ENCODE data around the gene TMEM131L.
A peak's percentile ranks its signal among the peaks of the same experiment; 100 is the strongest.

The TMEM131L gene

GRCh38 chr4:153471698-153472093 is 5.5 kb downstream of the TMEM131L start:
- in situ Hi-C loops (cut with MboI; ENCODE audit: low pct_unique_long_range_greater_than_20kb, low sequenced_read_pairs) = no loop called here
- no peak for DNase-seq

GRCh38 chr4:153472122-153473037 is 6.2 kb downstream of the TMEM131L start:
- in situ Hi-C loops (cut with MboI; ENCODE audit: low pct_unique_long_range_greater_than_20kb, low sequenced_read_pairs) = no loop called here
- DNase-seq = no peak

- in situ Hi-C loops (cut with MboI; ENCODE audit: low pct_unique_long_range_greater_than_20kb, low sequenced_read_pairs) = no loop called here
Measured at GRCh38 chr4:153474251-153474650, 8.1 kb downstream of the TMEM131L start.

GRCh38 chr4:153476829-153477574 is 10.8 kb downstream of the TMEM131L start:
- DNase-seq = no peak
- in situ Hi-C loops (cut with MboI; ENCODE audit: low pct_unique_long_range_greater_than_20kb, low sequenced_read_pairs) = no loop called here

More at GRCh38 chr4:153474251-153474650, 8.1 kb downstream of the TMEM131L start:
- no peak for DNase-seq

GRCh38 chr4:153479101-153479500 is 12.9 kb downstream of the TMEM131L start:
- no peak for DNase-seq
- in situ Hi-C loops (cut with MboI; ENCODE audit: low pct_unique_long_range_greater_than_20kb, low sequenced_read_pairs) = no loop called here

- DNase-seq = no peak
- in situ Hi-C loops (cut with MboI; ENCODE audit: low pct_unique_long_range_greater_than_20kb, low sequenced_read_pairs) = no loop called here
Measured at GRCh38 chr4:153480704-153481103, 14.5 kb downstream of the TMEM131L start.

GRCh38 chr4:153481478-153481877 is 15.3 kb downstream of the TMEM131L start:
- no peak for DNase-seq
- in situ Hi-C loops (cut with MboI; ENCODE audit: low pct_unique_long_range_greater_than_20kb, low sequenced_read_pairs) = no loop called here

GRCh38 chr4:153483432-153484418 is 17.6 kb downstream of the TMEM131L start:
- in situ Hi-C loops (cut with MboI; ENCODE audit: low pct_unique_long_range_greater_than_20kb, low sequenced_read_pairs) = no loop called here
- DNase-seq = no peak

GRCh38 chr4:153485359-153485758 is 19.2 kb downstream of the TMEM131L start:
- in situ Hi-C loops (cut with MboI; ENCODE audit: low pct_unique_long_range_greater_than_20kb, low sequenced_read_pairs) = no loop called here
- no peak for DNase-seq

- in situ Hi-C loops (cut with MboI; ENCODE audit: low pct_unique_long_range_greater_than_20kb, low sequenced_read_pairs) = no loop called here
- DNase-seq = no peak
Measured at GRCh38 chr4:153485860-153486259, 19.7 kb downstream of the TMEM131L start.

GRCh38 chr4:153486281-153487151 is 20.4 kb downstream of the TMEM131L start:
- no peak for DNase-seq
- in situ Hi-C loops (cut with MboI; ENCODE audit: low pct_unique_long_range_greater_than_20kb, low sequenced_read_pairs) = no loop called here

- in situ Hi-C loops (cut with MboI; ENCODE audit: low pct_unique_long_range_greater_than_20kb, low sequenced_read_pairs) = no loop called here
- peak; percentile 74 for DNase-seq
Measured at GRCh38 chr4:153488006-153488891, 22.1 kb downstream of the TMEM131L start.

GRCh38 chr4:153489856-153490558 is 23.8 kb downstream of the TMEM131L start:
- DNase-seq = no peak
- in situ Hi-C loops (cut with MboI; ENCODE audit: low pct_unique_long_range_greater_than_20kb, low sequenced_read_pairs) = no loop called here

GRCh38 chr4:153490985-153491483 is 24.9 kb downstream of the TMEM131L start:
- in situ Hi-C loops (cut with MboI; ENCODE audit: low pct_unique_long_range_greater_than_20kb, low sequenced_read_pairs) = no loop called here
- DNase-seq = no peak

GRCh38 chr4:153494562-153494961 is 28.4 kb downstream of the TMEM131L start:
- no peak for DNase-seq
- in situ Hi-C loops (cut with MboI; ENCODE audit: low pct_unique_long_range_greater_than_20kb, low sequenced_read_pairs) = no loop called here

GRCh38 chr4:153495480-153496193 is 29.5 kb downstream of the TMEM131L start:
- in situ Hi-C loops (cut with MboI; ENCODE audit: low pct_unique_long_range_greater_than_20kb, low sequenced_read_pairs) = no loop called here
- no peak for DNase-seq

Data from KBM-7 (cell line).